ENCODE results near the gene BLOC1S5. TPM values are rescaled to one million over a fixed set of nuclear protein-coding genes. Genes with fewer than 3 reads are reported as not detected.

Gene BLOC1S5
- total and polyA plus RNA-seq, 2 of the 13 experiments (the other 11 are each of a cell fraction or from before 2014, with no cell fraction given), result 10.5 to 41.5 TPM

DNA sequence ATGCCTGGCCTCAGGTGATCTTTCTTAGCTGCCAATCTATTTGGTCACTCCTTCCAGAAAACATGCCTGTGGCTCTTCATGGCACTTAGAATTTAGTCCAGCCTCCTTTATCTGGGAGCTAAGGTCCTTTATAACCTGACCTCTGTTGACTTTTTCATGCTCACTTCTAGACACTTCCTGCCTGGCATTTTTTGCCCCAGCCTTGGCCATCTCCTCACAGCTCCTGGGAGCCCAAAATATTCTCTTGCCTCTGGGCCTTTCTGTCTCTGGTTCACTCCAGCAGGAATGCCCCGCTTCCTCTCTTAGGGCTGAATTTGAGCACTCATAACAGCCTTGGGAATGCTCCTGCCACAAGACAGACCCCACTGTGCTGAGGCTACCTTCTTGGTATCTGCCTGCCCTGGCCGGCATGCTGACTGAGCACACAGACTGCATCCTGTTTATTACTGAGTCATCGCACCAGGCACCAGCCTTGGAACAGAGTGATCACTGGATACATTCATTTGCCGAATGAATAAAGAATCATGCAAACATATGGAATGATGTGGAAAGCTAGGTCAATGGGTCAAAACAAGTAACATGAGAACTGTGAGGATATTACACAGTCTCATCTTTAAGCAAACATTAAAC lies 44.0 kb upstream of the BLOC1S5 start (continued):
- TF ChIP-seq ZNF121 (CRISPR knock-in tag; IDR thresholded peaks at IDR 0.05) (peak; percentile 76), ZNF878 (CRISPR knock-in tag; IDR thresholded peaks at IDR 0.05) (peak; percentile 71; the same call in 1 of the 2 replicates), ZBTB46 (CRISPR knock-in tag; IDR thresholded peaks at IDR 0.05; ENCODE audit: borderline replicate concordance) (no peak), ERF (CRISPR knock-in tag; IDR thresholded peaks at IDR 0.05) (peak; percentile 61), MXD4 (CRISPR knock-in tag; IDR thresholded peaks at IDR 0.05) (no peak), TBX2 (CRISPR knock-in tag; IDR thresholded peaks at IDR 0.05; ENCODE audit: borderline replicate concordance) (peak; percentile 58; the same call in 1 of the 2 replicates), ZNF34 (CRISPR knock-in tag; IDR thresholded peaks at IDR 0.05; ENCODE audit: borderline replicate concordance) (peak; percentile 78; the same call in 1 of the 2 replicates), TERF1 (CRISPR knock-in tag; IDR thresholded peaks at IDR 0.05) (no peak), KLF11 (CRISPR knock-in tag; IDR thresholded peaks at IDR 0.05) (no peak), MTF2 (CRISPR knock-in tag; IDR thresholded peaks at IDR 0.05; ENCODE audit: borderline replicate concordance) (no peak), BORCS8-MEF2B (CRISPR knock-in tag; IDR thresholded peaks at IDR 0.05) (no peak), GPN1 (CRISPR knock-in tag; IDR thresholded peaks at IDR 0.05; ENCODE audit: borderline replicate concordance) (no peak), DPF2 (CRISPR knock-in tag; IDR thresholded peaks at IDR 0.05; ENCODE audit: borderline replicate concordance, low read depth) (peak; percentile 75), TSC22D2 (CRISPR knock-in tag; IDR thresholded peaks at IDR 0.05; ENCODE audit: borderline replicate concordance) (no peak), HDAC2 (CRISPR knock-in tag; IDR thresholded peaks at IDR 0.05) (peak; percentile 16; the same call in 1 of the 2 replicates)
- TF ChIP-seq, protein P1, sequence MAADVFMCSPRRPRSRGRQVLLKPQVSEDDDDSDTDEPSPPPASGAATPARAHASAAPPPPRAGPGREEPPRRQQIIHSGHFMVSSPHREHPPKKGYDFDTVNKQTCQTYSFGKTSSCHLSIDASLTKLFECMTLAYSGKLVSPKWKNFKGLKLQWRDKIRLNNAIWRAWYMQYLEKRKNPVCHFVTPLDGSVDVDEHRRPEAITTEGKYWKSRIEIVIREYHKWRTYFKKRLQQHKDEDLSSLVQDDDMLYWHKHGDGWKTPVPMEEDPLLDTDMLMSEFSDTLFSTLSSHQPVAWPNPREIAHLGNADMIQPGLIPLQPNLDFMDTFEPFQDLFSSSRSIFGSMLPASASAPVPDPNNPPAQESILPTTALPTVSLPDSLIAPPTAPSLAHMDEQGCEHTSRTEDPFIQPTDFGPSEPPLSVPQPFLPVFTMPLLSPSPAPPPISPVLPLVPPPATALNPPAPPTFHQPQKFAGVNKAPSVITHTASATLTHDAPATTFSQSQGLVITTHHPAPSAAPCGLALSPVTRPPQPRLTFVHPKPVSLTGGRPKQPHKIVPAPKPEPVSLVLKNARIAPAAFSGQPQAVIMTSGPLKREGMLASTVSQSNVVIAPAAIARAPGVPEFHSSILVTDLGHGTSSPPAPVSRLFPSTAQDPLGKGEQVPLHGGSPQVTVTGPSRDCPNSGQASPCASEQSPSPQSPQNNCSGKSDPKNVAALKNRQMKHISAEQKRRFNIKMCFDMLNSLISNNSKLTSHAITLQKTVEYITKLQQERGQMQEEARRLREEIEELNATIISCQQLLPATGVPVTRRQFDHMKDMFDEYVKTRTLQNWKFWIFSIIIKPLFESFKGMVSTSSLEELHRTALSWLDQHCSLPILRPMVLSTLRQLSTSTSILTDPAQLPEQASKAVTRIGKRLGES (CRISPR knock-in tag; IDR thresholded peaks at IDR 0.05; ENCODE audit: borderline replicate concordance), result no peak
- TF ChIP-seq, protein P2, sequence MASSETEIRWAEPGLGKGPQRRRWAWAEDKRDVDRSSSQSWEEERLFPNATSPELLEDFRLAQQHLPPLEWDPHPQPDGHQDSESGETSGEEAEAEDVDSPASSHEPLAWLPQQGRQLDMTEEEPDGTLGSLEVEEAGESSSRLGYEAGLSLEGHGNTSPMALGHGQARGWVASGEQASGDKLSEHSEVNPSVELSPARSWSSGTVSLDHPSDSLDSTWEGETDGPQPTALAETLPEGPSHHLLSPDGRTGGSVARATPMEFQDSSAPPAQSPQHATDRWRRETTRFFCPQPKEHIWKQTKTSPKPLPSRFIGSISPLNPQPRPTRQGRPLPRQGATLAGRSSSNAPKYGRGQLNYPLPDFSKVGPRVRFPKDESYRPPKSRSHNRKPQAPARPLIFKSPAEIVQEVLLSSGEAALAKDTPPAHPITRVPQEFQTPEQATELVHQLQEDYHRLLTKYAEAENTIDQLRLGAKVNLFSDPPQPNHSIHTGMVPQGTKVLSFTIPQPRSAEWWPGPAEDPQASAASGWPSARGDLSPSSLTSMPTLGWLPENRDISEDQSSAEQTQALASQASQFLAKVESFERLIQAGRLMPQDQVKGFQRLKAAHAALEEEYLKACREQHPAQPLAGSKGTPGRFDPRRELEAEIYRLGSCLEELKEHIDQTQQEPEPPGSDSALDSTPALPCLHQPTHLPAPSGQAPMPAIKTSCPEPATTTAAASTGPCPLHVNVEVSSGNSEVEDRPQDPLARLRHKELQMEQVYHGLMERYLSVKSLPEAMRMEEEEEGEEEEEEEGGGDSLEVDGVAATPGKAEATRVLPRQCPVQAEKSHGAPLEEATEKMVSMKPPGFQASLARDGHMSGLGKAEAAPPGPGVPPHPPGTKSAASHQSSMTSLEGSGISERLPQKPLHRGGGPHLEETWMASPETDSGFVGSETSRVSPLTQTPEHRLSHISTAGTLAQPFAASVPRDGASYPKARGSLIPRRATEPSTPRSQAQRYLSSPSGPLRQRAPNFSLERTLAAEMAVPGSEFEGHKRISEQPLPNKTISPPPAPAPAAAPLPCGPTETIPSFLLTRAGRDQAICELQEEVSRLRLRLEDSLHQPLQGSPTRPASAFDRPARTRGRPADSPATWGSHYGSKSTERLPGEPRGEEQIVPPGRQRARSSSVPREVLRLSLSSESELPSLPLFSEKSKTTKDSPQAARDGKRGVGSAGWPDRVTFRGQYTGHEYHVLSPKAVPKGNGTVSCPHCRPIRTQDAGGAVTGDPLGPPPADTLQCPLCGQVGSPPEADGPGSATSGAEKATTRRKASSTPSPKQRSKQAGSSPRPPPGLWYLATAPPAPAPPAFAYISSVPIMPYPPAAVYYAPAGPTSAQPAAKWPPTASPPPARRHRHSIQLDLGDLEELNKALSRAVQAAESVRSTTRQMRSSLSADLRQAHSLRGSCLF (CRISPR knock-in tag; IDR thresholded peaks at IDR 0.05; ENCODE audit: borderline replicate concordance), result no peak
- TF ChIP-seq, protein P3, sequence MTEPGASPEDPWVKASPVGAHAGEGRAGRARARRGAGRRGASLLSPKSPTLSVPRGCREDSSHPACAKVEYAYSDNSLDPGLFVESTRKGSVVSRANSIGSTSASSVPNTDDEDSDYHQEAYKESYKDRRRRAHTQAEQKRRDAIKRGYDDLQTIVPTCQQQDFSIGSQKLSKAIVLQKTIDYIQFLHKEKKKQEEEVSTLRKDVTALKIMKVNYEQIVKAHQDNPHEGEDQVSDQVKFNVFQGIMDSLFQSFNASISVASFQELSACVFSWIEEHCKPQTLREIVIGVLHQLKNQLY (CRISPR knock-in tag; IDR thresholded peaks at IDR 0.05), result peak; percentile 72; the same call in 1 of the 2 replicates
